Activated CD8-positive, alpha-beta memory T cell treated with anti-CD3 and anti-CD28 coated beads for 1 hour (primary cell): Measurements from ENCODE around the gene FAM9B.

ENCODE experiments used
- DNase-seq, 2 donors: peaks; one replicate each; pipeline ENCODE4 v3.0.0-alpha.2; 2020; ENCODE audit warnings: low read depth in 1 of 2; ENCODE audit errors: extremely low read depth in 1 of 2

FAM9B gene

DNA sequence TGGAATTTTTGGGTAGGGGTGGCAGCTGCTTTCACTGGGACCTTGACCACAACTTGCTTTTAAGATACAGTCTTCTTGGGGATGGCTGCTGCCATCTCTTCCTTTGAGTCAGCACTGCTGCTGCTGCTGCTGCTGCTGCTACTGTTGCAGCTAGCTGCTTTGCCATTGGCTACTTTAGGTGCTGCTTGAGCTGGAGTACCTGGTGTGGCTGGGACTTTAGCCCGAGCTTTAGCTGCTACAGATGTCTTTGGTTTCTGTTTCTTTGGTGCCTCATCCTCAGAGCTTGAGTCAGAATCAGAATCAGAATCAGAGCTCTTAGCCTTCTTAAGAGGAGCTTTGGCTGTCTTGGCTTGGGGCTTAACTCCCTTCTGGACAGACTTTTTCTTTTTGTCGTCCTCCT lies 52.2 kb downstream of the FAM9B start:
- DNase-seq = no peak

DNA sequence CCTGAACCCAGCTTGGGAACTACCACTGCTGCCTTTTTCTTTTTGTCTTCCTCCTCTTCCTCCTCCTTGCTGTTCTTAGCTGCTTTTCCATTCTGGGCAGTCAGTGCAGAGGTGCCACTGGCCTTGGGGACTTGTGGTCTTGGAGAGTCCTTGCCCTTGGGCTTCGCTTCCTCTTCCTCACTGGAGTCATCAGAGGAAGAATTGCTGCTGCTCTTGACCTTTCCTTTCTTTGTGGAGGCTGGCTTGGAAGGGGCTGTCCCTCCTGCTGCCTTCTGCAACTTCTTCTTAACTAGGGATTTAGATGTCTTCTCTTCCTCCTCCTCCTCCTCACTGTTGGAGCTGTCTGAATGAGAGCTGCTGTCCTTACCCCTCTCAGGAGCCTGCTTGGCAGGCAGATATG lies 53.2 kb downstream of the FAM9B start:
- DNase-seq = no peak
